H9 (cell line): ENCODE data around the gene STMN3. TPM values are rescaled to one million over a fixed set of nuclear protein-coding genes. Genes with fewer than 3 reads are reported as not detected.

Source experiments
- DNase-seq: peaks from one replicate; pipeline ENCODE4 v3.0.0-alpha.2; 2017
- H2AFZ ChIP-seq: one replicate; pipeline ENCODE4 v1.6.1; 2013; ENCODE audit warnings: mild to moderate bottlenecking, low read length, control low read depth, moderate library complexity
- H2AK5ac ChIP-seq: 2 replicates; pipeline ENCODE4 v1.6.1; 2013; ENCODE audit warnings: low read length, control low read depth, mixed read lengths; ENCODE audit not compliant: insufficient read length
- H2BK120ac ChIP-seq: one replicate; pipeline ENCODE4 v1.6.1; 2013; ENCODE audit warnings: low read depth, mild to moderate bottlenecking, low read length, control low read depth, inconsistent platforms; ENCODE audit not compliant: poor library complexity, severe bottlenecking
- H2BK12ac ChIP-seq: 2 replicates; pipeline ENCODE4 v1.6.1; 2013; ENCODE audit warnings: low read length, control low read depth, mixed read lengths, low read depth; ENCODE audit not compliant: insufficient read length
- H2BK15ac ChIP-seq: 2 replicates; pipeline ENCODE4 v1.6.1; 2013; ENCODE audit warnings: low read depth, low read length, control low read depth
- H2BK20ac ChIP-seq: one replicate; pipeline ENCODE4 v1.6.1; 2013; ENCODE audit warnings: low read depth, mild to moderate bottlenecking, low read length, control low read depth, inconsistent platforms; ENCODE audit not compliant: poor library complexity, severe bottlenecking
- H2BK5ac ChIP-seq: 2 replicates; pipeline ENCODE4 v1.6.1; 2013; ENCODE audit warnings: low read length, control low read depth, mixed read lengths; ENCODE audit not compliant: insufficient read length
- H3K14ac ChIP-seq: 2 replicates; pipeline ENCODE4 v1.6.1; 2013; ENCODE audit warnings: low read length, control low read depth; ENCODE audit not compliant: insufficient read depth
- H3K18ac ChIP-seq: 2 replicates; pipeline ENCODE4 v1.6.1; 2013; ENCODE audit warnings: low read depth, mild to moderate bottlenecking, mixed read lengths, low read length, control low read depth; ENCODE audit not compliant: insufficient read length
- H3K23ac ChIP-seq: 2 replicates; pipeline ENCODE4 v1.6.1; 2013; ENCODE audit warnings: low read length, control low read depth, mixed read lengths, low read depth; ENCODE audit not compliant: insufficient read length
- H3K23me2 ChIP-seq: 2 replicates; pipeline ENCODE4 v1.6.1; 2013; ENCODE audit warnings: low read depth, mild to moderate bottlenecking, mixed read lengths, low read length, control low read depth; ENCODE audit not compliant: insufficient read length, poor library complexity, severe bottlenecking
- H3K27ac ChIP-seq: 2 replicates; pipeline ENCODE4 v1.5.1; 2013; ENCODE audit warnings: low read length, control low read depth, mixed read lengths, low read depth; ENCODE audit not compliant: insufficient read length
- H3K27me3 ChIP-seq: 2 replicates; pipeline ENCODE4 v1.6.1; 2013; ENCODE audit warnings: low read length, control low read depth, inconsistent platforms; ENCODE audit not compliant: insufficient read depth
- H3K4ac ChIP-seq: 2 replicates; pipeline ENCODE4 v1.6.1; 2013; ENCODE audit warnings: low read depth, mild to moderate bottlenecking, control low read depth, inconsistent platforms, low read length, moderate library complexity
- H3K4me1 ChIP-seq: 2 replicates; pipeline ENCODE4 v1.6.1; 2013; ENCODE audit warnings: low read length, control low read depth, inconsistent platforms; ENCODE audit not compliant: insufficient read depth
- H3K4me2 ChIP-seq: 2 replicates; pipeline ENCODE4 v1.6.1; 2013; ENCODE audit warnings: low read length, control low read depth, mixed read lengths; ENCODE audit not compliant: insufficient read length, insufficient read depth
- H3K56ac ChIP-seq: 2 replicates; pipeline ENCODE4 v1.6.1; 2013; ENCODE audit warnings: low read depth, mild to moderate bottlenecking, mixed read lengths, low read length, control low read depth; ENCODE audit not compliant: insufficient read length
- H3K79me1 ChIP-seq: 2 replicates; pipeline ENCODE4 v1.6.1; 2013; ENCODE audit warnings: low read depth, mild to moderate bottlenecking, moderate library complexity, low read length, control low read depth, inconsistent platforms; ENCODE audit not compliant: insufficient read depth, poor library complexity, severe bottlenecking
- H3K79me2 ChIP-seq: 2 replicates; pipeline ENCODE4 v1.6.1; 2013; ENCODE audit warnings: low read length, control low read depth, inconsistent platforms; ENCODE audit not compliant: insufficient read depth
- H3K9ac ChIP-seq: 2 replicates; pipeline ENCODE4 v1.6.1; 2013; ENCODE audit warnings: low read length, control low read depth, mixed read lengths; ENCODE audit not compliant: insufficient read length; ENCODE audit errors: extremely low read depth
- H3K9me3 ChIP-seq: one replicate; pipeline ENCODE4 v1.6.1; 2013; ENCODE audit warnings: low read depth, low read length, inconsistent platforms; ENCODE audit not compliant: control insufficient read depth
- H3T11ph ChIP-seq: one replicate; pipeline ENCODE4 v1.6.1; 2013; ENCODE audit warnings: mild to moderate bottlenecking, low read length, control low read depth, inconsistent platforms
- H4K20me1 ChIP-seq: one replicate; pipeline ENCODE4 v1.6.1; 2013; ENCODE audit not compliant: control insufficient read depth, insufficient read length, insufficient read depth
- H4K5ac ChIP-seq: 2 replicates; pipeline ENCODE4 v1.6.1; 2013; ENCODE audit warnings: low read depth, mild to moderate bottlenecking, mixed read lengths, low read length, control low read depth; ENCODE audit not compliant: insufficient read length
- H4K8ac ChIP-seq: replicated peaks from 2 replicates; pipeline ENCODE4 v1.6.1; 2013; ENCODE audit warnings: low read length, control low read depth, mixed read lengths, low read depth; ENCODE audit not compliant: insufficient read length
- H4K91ac ChIP-seq: 2 replicates; pipeline ENCODE4 v1.6.1; 2013; ENCODE audit warnings: low read depth, mild to moderate bottlenecking, moderate library complexity, mixed read lengths, low read length, control low read depth; ENCODE audit not compliant: insufficient read length
- H3K27ac Mint-ChIP-seq, 3 experiments: 2 replicates in 2 of 3; 3 replicates in 1 of 3; pipeline ENCODE4 v1.8.0; 2020 to 2021; ENCODE audit warnings: mixed read lengths in 3 of 3, mild to moderate bottlenecking in 1 of 3, moderate library complexity in 1 of 3
- H3K27me3 Mint-ChIP-seq: 2 replicates; pipeline ENCODE4 v1.8.0; 2021; ENCODE audit warnings: low read depth, mild to moderate bottlenecking, moderate library complexity, mixed read lengths
- H3K36me3 Mint-ChIP-seq, 3 experiments: 2 replicates in 2 of 3; 3 replicates in 1 of 3; pipeline ENCODE4 v1.8.0; 2020 to 2021; ENCODE audit warnings: low read depth in 3 of 3, mixed read lengths in 3 of 3; ENCODE audit not compliant: insufficient read depth in 1 of 3
- H3K4me1 Mint-ChIP-seq, 2 experiments: 2 replicates each; pipeline ENCODE4 v1.8.0; 2020; ENCODE audit warnings: mixed read lengths in 2 of 2
- H3K4me3 Mint-ChIP-seq, 2 experiments: 2 replicates in 1 of 2; 3 replicates in 1 of 2; pipeline ENCODE4 v1.8.0; 2020 to 2021; ENCODE audit warnings: mild to moderate bottlenecking in 2 of 2, mixed read lengths in 2 of 2, moderate library complexity in 1 of 2
- H3K9me3 Mint-ChIP-seq, 2 experiments: 2 replicates in 1 of 2; 3 replicates in 1 of 2; pipeline ENCODE4 v1.8.0; 2020; ENCODE audit warnings: mild to moderate bottlenecking in 2 of 2, mixed read lengths in 2 of 2, moderate library complexity in 1 of 2
- CTCF ChIP-seq: fragments of 200-600 bp; sonication (generic); conservative IDR thresholded peaks from 3 replicates; pipeline ENCODE4 v1.8.0; 2021; ENCODE audit warnings: antibody characterized with exemption, mild to moderate bottlenecking
- WGBS: extraction: QIAGEN DNeasy Blood & Tissue Kit; methylation state at CpG from one replicate; pipeline ENCODE4 v1.1.7; 2013; ENCODE audit warnings: missing lambda C conversion rate, low lambda C conversion rate, mixed read lengths; ENCODE audit not compliant: insufficient read length; ENCODE audit errors: extremely low coverage; 5-methylcytosine and 5-hydroxymethylcytosine counted together
- total RNA-seq: library from RNA; stranded (reverse); gene quantifications from 2 replicates; pipeline ENCODE4 v1.2.1, GENCODE V29; 2021

STMN3 gene
- total RNA-seq, 1 experiment from 2014 or later, result 54.0 TPM

DNA sequence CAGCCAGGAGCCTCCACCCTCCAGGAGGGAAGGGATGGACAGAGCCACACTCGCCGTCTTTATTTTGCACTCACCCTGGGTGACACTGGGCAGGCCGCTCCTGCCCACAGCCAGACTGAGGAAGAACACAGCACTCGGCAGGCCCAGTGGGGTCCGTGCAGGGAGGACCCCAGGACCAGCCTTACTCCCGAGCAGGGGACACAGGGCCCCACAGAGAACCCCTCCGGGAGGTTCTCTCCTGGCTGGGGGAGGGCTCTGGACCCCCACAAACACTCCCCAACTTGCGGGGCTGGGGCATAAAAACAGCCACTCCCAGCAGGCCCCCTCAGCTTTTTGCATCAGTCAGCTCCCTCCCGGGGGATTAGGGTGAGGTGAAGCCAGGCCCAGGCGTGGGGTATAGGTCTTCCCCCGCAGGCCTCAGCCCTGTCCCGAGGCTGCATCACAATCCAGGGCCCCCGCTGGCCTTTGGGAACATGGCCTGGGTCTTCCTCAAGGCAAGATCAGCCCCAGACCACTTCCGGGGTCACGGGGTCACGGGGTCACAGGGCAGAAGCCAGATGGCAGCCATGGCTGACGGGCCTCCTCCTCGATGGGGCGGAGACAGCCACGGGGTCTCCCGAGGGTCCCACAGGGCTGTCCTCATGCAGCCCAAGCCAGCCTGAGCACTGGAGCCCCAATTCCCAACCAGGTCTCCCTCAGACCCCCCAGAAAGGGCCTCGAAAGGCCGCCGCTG lies 46.4 kb upstream of the STMN3 start:
- no peaks in the 10 kb centered on the region for H3K79me2 ChIP-seq
- H3K9ac ChIP-seq, result no peak overlapping the region
- H3K14ac ChIP-seq, result no peak overlapping the region
- H2AFZ ChIP-seq, result no peak overlapping the region
- no peak overlapping the region for H2BK20ac ChIP-seq
- H3K23me2 ChIP-seq, result peaks cover 4% of the 10 kb centered on the region
- no peak overlapping the region for H2BK12ac ChIP-seq
- Mint-ChIP-seq H3K9me3 (no peaks in the 10 kb centered on the region), H3K27me3 (peaks cover 3% of the 10 kb centered on the region; the same call in 1 of the 2 replicates), H3K4me3 (no peak overlapping the region), H3K36me3 (peaks cover 0 to 6% (median 2%) of the 10 kb centered on the region in 3 experiments; a peak in 4 of 7 replicates), H3K4me1 (peaks cover 2 to 10% of the 10 kb centered on the region in 2 experiments), H3K27ac (0 out of 7 replicates have a peak overlapping the region, but pooled peaks of 1 of the 3 experiments have one; percentile 49)
- H3K79me1 ChIP-seq, result no peaks in the 10 kb centered on the region
- no peak overlapping the region for H2BK5ac ChIP-seq
- H3K27me3 ChIP-seq, result no peaks in the 10 kb centered on the region
- peak; percentile 26 for DNase-seq
- H2BK120ac ChIP-seq, result no peak overlapping the region
- no peak for TF ChIP-seq CTCF
- no peak overlapping the region for H3T11ph ChIP-seq
- no peak overlapping the region for H3K56ac ChIP-seq
- H3K4ac ChIP-seq, result no peak overlapping the region
- no peak overlapping the region for H4K5ac ChIP-seq
- H3K18ac ChIP-seq, result no peak overlapping the region
- H3K9me3 ChIP-seq, result no peaks in the 10 kb centered on the region
- no CpG with 5 or more reads among the region's 24 CpGs for WGBS
- no peak overlapping the region for H2BK15ac ChIP-seq
- no peaks in the 10 kb centered on the region for H4K20me1 ChIP-seq
- no peak overlapping the region for H4K8ac ChIP-seq
- no peak overlapping the region for H2AK5ac ChIP-seq
- H4K91ac ChIP-seq, result no peak overlapping the region
- H3K4me1 ChIP-seq, result no peaks in the 10 kb centered on the region
- H3K23ac ChIP-seq, result no peak overlapping the region
- H3K4me2 ChIP-seq, result no peak overlapping the region
- no peak overlapping the region for H3K27ac ChIP-seq
